GM21423 (cell line): ENCODE results near the gene RPS6KB2.
A peak's percentile ranks its signal among the peaks of the same experiment; 100 is the strongest.

Experiments used
- ATAC-seq: cut with Tn5 transposase; IDR thresholded peaks from one replicate; pipeline ENCODE4 v1.9.1; 2021; ENCODE audit warnings: mild to moderate bottlenecking, moderate library complexity; ENCODE audit not compliant: unreplicated experiment

Gene RPS6KB2

GRCh38 chr11:67428052-67429001 lies at the start of gene RPS6KB2:
Gene RPS6KB2, plus strand, starts transcription at chr11:67428494. Its CDS starts 52 bp downstream, at chr11:67428546.
- peak; percentile 79 for ATAC-seq

- ATAC-seq = no peak
These were observed 49.8 kb upstream of the RPS6KB2 start for GRCh38 chr11:67378544-67378943.

- no peak for ATAC-seq
These were observed 48.9 kb upstream of the RPS6KB2 start for GRCh38 chr11:67379061-67380058.

GRCh38 chr11:67381244-67381972 lies 46.9 kb upstream of the RPS6KB2 start:
- no peak for ATAC-seq

- ATAC-seq = peak; percentile 48
These were observed 45.8 kb upstream of the RPS6KB2 start for GRCh38 chr11:67382276-67383136.

GRCh38 chr11:67384851-67385366 lies 43.4 kb upstream of the RPS6KB2 start:
- ATAC-seq = no peak

- ATAC-seq = no peak
These were observed 41.2 kb upstream of the RPS6KB2 start for GRCh38 chr11:67387069-67387468.

GRCh38 chr11:67387518-67387917 lies 40.8 kb upstream of the RPS6KB2 start:
- ATAC-seq = no peak

GRCh38 chr11:67389477-67389876 lies 38.8 kb upstream of the RPS6KB2 start:
- no peak for ATAC-seq

- ATAC-seq = no peak
These were observed 37.4 kb upstream of the RPS6KB2 start for GRCh38 chr11:67390947-67391303.

- ATAC-seq = peak; percentile 68
These were observed 36.8 kb upstream of the RPS6KB2 start, which contains the start of gene RAD9A for GRCh38 chr11:67391304-67392182. Gene RAD9A, plus strand, starts transcription at chr11:67391986. Its CDS starts 59 bp downstream, at chr11:67392045.

GRCh38 chr11:67392183-67392715 lies 36.0 kb upstream of the RPS6KB2 start:
- ATAC-seq = no peak

GRCh38 chr11:67393437-67393836 lies 34.9 kb upstream of the RPS6KB2 start:
- no peak for ATAC-seq

GRCh38 chr11:67393990-67394389 lies 34.3 kb upstream of the RPS6KB2 start:
- no peak for ATAC-seq

GRCh38 chr11:67395555-67396258 lies 32.6 kb upstream of the RPS6KB2 start:
- no peak for ATAC-seq

- no peak for ATAC-seq
These were observed 32.1 kb upstream of the RPS6KB2 start for GRCh38 chr11:67396259-67396581.

- no peak for ATAC-seq
These were observed 31.5 kb upstream of the RPS6KB2 start for GRCh38 chr11:67396587-67397389.
